SH-SY5Y (cell line): ENCODE data around the gene KCNJ8.

Source experiments
- GATA2 ChIP-seq: IDR thresholded peaks from 2 replicates; pipeline ENCODE4 v1.6.1; 2011; ENCODE audit warnings: mild to moderate bottlenecking, low read depth, low read length
- GATA3 ChIP-seq: IDR thresholded peaks from 2 replicates; pipeline ENCODE4 v1.6.1; 2011; ENCODE audit warnings: low read depth, mild to moderate bottlenecking, low read length, moderate library complexity

- no peak for TF ChIP-seq GATA2
- no peak for TF ChIP-seq GATA3
Observed at GRCh38 chr12:21757735-21758134, 16.8 kb downstream of the KCNJ8 start.
